NK-92 treated with Interleukin-12 subunit alpha and Interleukin-12 subunit beta, amount 100 ng/mL, for 24 hours (cell line): Measurements from ENCODE around the gene TCP1.
"Not testable (repeated sequence)": the region's sequence is repeated elsewhere in the genome, so short reads cannot be mapped to it uniquely, and the experiment has no call there.

Source experiments
- DNase-seq: peaks from one replicate; lab custom pipeline; 2025; lab: John Stamatoyannopoulos, UW

The TCP1 gene

DNA sequence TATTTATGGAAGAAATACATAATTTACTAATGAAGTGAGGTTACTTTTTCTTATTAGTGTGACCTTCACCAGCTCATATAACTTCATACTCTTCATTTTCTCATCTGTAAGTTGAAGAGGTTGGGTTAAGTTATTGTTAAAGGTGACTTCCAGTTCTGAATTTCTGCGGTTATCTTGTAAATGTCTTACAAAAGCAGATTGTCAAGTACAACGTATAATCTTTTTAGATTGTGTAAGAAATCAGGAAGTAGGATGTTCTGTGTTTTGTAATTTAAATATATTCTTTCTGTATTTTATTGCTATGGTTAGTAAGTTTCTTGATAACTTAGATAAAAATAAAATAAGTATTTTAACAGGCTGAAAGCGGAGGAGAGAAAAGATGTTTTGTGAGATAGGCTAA is 50.1 kb downstream of the TCP1 start:
- no peak for DNase-seq

DNA sequence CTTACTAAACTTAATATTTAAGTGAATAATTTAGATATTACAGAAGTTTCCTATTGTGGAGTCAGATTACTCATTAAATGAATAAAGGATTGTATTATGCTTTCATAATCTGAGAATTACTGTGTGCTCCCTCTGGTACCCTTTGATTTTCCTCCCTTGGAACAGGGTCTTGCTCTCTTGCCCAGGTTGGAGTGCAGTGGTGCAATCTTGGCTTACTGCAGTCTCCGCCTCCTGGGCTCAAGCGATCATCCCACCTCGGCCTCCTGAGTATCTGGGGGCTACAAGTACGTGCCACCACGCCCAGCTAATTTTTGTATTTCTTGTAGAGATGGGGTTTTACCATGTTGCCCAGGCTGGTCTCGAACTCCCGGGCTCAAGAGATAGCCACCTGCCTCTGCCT is 52.5 kb downstream of the TCP1 start:
- DNase-seq, result no peak

DNA sequence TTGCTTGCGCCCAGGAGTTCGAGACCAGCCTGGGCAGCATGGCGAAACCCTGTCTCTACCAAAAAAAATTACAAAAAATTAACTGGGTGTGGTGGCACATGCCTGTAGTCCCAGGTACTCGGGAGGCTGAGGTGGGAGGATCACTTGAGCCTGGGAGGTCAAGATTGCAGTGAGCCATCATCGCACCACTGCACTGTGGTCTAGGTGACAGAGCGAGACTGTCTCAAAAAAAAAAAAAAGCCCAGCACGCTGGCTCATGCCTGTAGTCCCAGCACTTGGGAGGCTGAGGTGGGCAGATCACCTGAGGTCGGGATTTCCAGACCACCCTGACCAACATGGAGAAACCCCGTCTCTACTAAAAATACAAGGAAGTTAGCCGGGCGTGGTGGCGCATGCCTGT is 56.0 kb downstream of the TCP1 start:
- DNase-seq, result not testable (repeated sequence)

DNA sequence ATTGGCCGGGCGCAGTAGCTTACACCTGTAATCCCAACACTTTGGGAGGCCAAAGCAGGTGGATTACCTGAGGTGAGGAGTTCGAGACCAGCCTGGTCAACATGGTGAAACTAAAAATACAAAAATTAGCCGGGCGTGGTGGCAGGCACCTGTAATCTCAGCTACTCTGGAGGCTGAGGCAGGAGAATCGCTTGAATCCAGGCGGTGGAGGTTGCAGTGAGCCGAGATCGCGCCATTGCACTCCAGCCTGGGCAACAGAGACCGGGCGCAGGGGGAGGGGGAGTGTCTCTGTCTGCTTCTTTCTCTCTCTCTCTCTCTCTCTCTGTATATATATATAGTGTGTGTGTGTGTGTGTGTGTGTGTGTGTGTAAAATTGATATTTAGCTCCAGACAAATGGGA is 56.9 kb downstream of the TCP1 start:
- not testable (repeated sequence) for DNase-seq

DNA sequence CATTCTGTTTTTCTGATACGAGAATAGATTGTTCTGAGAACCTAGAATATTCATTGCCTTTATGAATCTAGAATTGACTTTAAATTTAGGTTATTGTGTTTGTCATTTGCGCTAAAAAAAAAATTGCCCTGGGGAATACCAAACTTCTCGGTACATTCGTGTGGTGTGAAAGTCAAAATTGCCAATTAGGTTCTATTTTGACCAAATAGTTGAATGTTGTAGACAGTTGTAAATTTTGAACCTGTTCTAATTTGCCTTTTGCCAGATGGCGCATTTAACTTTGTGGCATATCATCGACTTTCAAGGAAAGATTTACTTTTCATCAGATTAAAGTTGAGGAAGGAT is 59.1 kb downstream of the TCP1 start:
- DNase-seq, result no peak

DNA sequence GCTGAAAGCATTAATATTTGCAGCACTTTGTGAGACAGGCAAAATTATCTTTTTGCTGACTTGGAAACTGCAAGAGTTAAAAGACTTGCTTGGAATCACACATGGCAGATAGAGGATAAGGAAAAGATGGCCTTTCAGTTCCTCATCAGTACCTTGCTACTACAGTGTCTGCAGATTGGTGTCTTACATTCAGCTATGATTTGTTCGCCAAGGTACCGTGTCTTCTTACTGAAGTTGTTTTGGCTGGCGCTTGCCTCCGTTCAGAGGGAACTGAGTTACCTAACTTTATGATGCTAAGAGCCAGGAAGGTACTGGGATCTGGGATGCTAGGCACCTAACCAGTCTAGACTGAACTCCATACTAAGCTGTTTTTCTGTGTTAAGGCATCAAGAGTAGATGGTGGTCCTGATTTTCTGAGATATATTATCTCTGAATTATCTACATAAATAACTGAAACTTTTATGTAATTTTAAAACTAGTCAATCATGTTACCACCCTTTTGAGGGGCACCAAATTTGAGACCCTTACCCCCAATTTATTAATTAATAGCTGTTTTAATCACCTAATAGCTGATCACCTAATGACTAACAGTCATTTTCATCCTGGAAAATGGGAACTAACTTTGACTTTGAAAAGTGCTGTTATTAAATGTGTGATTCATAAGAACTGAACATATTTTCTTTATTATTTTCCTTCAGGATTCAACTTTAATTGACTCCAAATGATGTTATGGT is 59.6 kb downstream of the TCP1 start:
- no peak for DNase-seq

DNA sequence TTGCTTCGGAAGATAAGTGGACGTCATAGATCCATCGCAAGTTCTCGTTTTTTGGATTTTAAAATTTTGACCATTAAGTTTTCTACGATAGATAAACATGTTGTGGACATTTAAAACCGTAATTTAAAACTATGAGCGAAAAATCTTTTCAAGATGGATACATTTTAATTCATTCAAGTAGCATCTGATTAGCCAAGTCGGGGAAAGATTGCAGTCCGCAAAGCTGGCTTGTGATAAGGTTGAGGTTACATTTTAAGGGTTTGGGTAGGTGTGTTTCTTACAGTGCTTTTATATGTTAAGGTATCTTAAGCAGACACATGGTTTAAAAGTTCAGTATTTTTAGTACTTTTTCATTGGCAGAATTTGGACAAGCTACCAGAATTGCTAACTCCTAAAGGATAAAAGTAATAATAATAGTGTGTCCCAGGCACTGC is 60.9 kb downstream of the TCP1 start:
- no peak for DNase-seq
